ENCODE data around the gene FLNA.
"Not testable (repeated sequence)": the region's sequence is repeated elsewhere in the genome, so short reads cannot be mapped to it uniquely, and the experiment has no call there.

Gene FLNA

DNA sequence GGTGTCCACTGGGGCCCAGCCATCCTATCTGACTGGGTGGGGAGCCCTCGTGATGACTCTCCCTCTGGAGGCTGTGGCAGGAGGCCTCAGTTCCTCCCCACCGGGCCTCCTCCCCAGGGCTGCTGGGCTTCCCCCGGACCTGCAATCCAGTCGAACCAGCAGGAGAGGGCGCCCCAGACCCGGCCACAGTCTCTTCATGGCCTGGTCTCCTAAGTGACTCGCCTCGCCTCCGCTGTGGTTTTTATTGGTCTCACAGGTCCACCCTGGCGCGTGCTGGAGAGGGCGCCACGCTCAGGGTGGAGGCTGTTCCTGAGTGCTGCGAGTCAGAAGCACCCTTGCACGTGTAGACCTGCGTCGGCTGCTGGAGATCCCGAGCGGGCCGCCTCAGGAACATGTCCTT lies 30.8 kb downstream of the FLNA start:
- not testable (repeated sequence) for H3K36me3 ChIP-seq (ENCODE audit: control insufficient read depth, insufficient read depth, low read length, severe bottlenecking); H3K9ac ChIP-seq (ENCODE audit: low read length)

DNA sequence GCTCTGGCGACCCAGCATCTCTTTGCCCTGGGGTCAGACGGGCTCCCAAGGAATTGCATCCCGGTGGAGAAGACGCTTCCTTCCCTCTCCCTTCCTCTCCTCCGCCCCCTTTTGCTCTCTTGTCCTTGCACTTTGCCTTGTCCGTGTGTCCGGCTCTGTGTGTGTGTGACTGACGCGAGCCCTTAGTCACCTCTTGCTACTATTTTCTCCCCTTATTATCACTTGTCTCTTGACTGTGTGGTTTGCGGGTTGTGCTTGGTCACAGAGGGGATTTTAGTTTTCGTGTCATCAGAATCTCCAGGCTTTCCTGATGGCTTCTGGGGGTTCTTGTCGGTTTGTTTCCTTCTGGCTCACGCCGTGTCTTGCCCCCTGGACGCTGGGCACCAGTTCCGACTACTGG lies 31.4 kb downstream of the FLNA start:
- not testable (repeated sequence) for H3K4me1 ChIP-seq (ENCODE audit: control insufficient read depth, insufficient read depth, low read length); H3K27me3 ChIP-seq (replicated peaks; ENCODE audit: control insufficient read depth, insufficient read depth, low read length); H3K9ac ChIP-seq (ENCODE audit: low read length); DNase-seq (ENCODE audit: low read depth); H3K36me3 ChIP-seq (ENCODE audit: control insufficient read depth, insufficient read depth, low read length, severe bottlenecking); H3K9me3 ChIP-seq (ENCODE audit: control insufficient read depth, low read length); H3K4me3 ChIP-seq (ENCODE audit: low read length)

More for the DNA sequence above, 30.8 kb downstream of the FLNA start:
- DNase-seq (ENCODE audit: low read depth); H3K4me3 ChIP-seq (ENCODE audit: low read length); H3K9me3 ChIP-seq (ENCODE audit: control insufficient read depth, low read length); H3K27me3 ChIP-seq (replicated peaks; ENCODE audit: control insufficient read depth, insufficient read depth, low read length); H3K4me1 ChIP-seq (ENCODE audit: control insufficient read depth, insufficient read depth, low read length): not testable (repeated sequence)

- H3K36me3 ChIP-seq (ENCODE audit: control insufficient read depth, insufficient read depth, low read length, severe bottlenecking); H3K9ac ChIP-seq (ENCODE audit: low read length); H3K4me3 ChIP-seq (ENCODE audit: low read length); DNase-seq (ENCODE audit: low read depth); H3K27me3 ChIP-seq (replicated peaks; ENCODE audit: control insufficient read depth, insufficient read depth, low read length); H3K9me3 ChIP-seq (ENCODE audit: control insufficient read depth, low read length); H3K4me1 ChIP-seq (ENCODE audit: control insufficient read depth, insufficient read depth, low read length): not testable (repeated sequence)
Measured at GRCh38 chrX:154341399-154342298, 32.8 kb downstream of the FLNA start.

- Histone ChIP-seq H3K4me3 (ENCODE audit: low read length) (no peak overlapping the region), H3K4me1 (ENCODE audit: control insufficient read depth, insufficient read depth, low read length) (no peaks in the 10 kb centered on the region), H3K9me3 (ENCODE audit: control insufficient read depth, low read length) (no peaks in the 10 kb centered on the region), H3K27me3 (replicated peaks; ENCODE audit: control insufficient read depth, insufficient read depth, low read length) (peaks cover 29% of the 10 kb centered on the region), H3K36me3 (ENCODE audit: control insufficient read depth, insufficient read depth, low read length, severe bottlenecking) (no peaks in the 10 kb centered on the region), H3K9ac (ENCODE audit: low read length) (no peak overlapping the region)
- no peak for DNase-seq (ENCODE audit: low read depth)
Measured at GRCh38 chrX:154334496-154334895, 39.9 kb downstream of the FLNA start.

- Histone ChIP-seq H3K9ac (ENCODE audit: low read length) (no peak overlapping the region), H3K36me3 (ENCODE audit: control insufficient read depth, insufficient read depth, low read length, severe bottlenecking) (no peaks in the 10 kb centered on the region), H3K27me3 (replicated peaks; ENCODE audit: control insufficient read depth, insufficient read depth, low read length) (peaks cover 34% of the 10 kb centered on the region), H3K4me3 (ENCODE audit: low read length) (no peak overlapping the region), H3K9me3 (ENCODE audit: control insufficient read depth, low read length) (no peaks in the 10 kb centered on the region), H3K4me1 (ENCODE audit: control insufficient read depth, insufficient read depth, low read length) (no peaks in the 10 kb centered on the region)
- no peak for DNase-seq (ENCODE audit: low read depth)
Measured at GRCh38 chrX:154333837-154334271, 40.6 kb downstream of the FLNA start.

GRCh38 chrX:154333116-154333515 lies 41.3 kb downstream of the FLNA start:
- H3K27me3 ChIP-seq (replicated peaks; ENCODE audit: control insufficient read depth, insufficient read depth, low read length): peaks cover 34% of the 10 kb centered on the region
- H3K36me3 ChIP-seq (ENCODE audit: control insufficient read depth, insufficient read depth, low read length, severe bottlenecking): no peaks in the 10 kb centered on the region
- DNase-seq (ENCODE audit: low read depth): no peak
- no peaks in the 10 kb centered on the region for H3K4me1 ChIP-seq (ENCODE audit: control insufficient read depth, insufficient read depth, low read length)
- no peaks in the 10 kb centered on the region for H3K9me3 ChIP-seq (ENCODE audit: control insufficient read depth, low read length)
- no peak overlapping the region for H3K9ac ChIP-seq (ENCODE audit: low read length)
- H3K4me3 ChIP-seq (ENCODE audit: low read length): no peak overlapping the region

DNA sequence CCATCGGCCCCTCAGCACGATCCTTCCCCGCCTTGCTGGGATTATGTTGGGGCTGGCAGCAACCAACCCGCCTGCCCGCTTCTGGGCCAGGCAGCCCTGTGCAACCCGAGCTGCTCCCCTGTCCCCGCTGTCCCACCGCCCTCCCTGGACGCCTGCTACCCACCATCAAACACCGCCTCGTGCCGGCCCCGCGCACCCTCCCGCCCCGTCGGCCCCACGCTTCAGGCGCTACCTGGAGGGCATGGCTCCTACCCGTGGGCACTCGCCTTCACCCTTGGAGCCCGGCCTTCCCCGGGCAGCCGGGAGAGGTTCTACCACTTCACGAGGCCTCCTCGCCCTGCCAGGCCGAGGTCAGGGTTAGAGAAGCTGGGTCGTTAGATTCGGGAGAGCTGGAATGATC lies 41.9 kb downstream of the FLNA start:
- Histone ChIP-seq H3K9ac (ENCODE audit: low read length) (no peak overlapping the region), H3K27me3 (replicated peaks; ENCODE audit: control insufficient read depth, insufficient read depth, low read length) (peaks cover 39% of the 10 kb centered on the region), H3K9me3 (ENCODE audit: control insufficient read depth, low read length) (no peaks in the 10 kb centered on the region), H3K36me3 (ENCODE audit: control insufficient read depth, insufficient read depth, low read length, severe bottlenecking) (no peaks in the 10 kb centered on the region), H3K4me3 (ENCODE audit: low read length) (no peak overlapping the region), H3K4me1 (ENCODE audit: control insufficient read depth, insufficient read depth, low read length) (peaks cover 4% of the 10 kb centered on the region)
- DNase-seq (ENCODE audit: low read depth): no peak

GRCh38 chrX:154329294-154329693 lies 45.1 kb downstream of the FLNA start:
- H3K4me3 ChIP-seq (ENCODE audit: low read length): no peak overlapping the region
- no peak for DNase-seq (ENCODE audit: low read depth)
- H3K9me3 ChIP-seq (ENCODE audit: control insufficient read depth, low read length): no peaks in the 10 kb centered on the region
- no peaks in the 10 kb centered on the region for H3K36me3 ChIP-seq (ENCODE audit: control insufficient read depth, insufficient read depth, low read length, severe bottlenecking)
- no peak overlapping the region for H3K9ac ChIP-seq (ENCODE audit: low read length)
- peaks cover 12% of the 10 kb centered on the region for H3K4me1 ChIP-seq (ENCODE audit: control insufficient read depth, insufficient read depth, low read length)
- H3K27me3 ChIP-seq (replicated peaks; ENCODE audit: control insufficient read depth, insufficient read depth, low read length): peaks cover 58% of the 10 kb centered on the region

DNA sequence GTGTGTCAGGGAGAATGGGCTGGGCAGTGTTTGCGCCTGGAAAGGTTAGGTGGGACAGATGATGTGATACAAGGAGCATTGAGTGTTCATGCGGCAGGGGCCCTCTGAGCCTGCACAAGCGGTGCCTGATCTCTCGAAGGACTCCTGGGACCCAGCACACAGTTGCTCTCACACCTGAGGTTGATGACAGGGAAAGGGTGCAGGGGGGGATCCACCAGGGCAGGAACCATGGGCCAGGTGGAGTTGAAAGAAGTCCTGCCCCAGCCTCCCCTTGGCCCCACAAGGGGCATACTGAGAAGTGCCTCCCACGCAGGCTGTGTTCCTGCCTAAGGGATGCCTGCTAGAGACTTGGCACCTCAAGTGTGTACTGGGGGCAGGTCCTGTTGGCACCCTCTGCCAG lies 45.8 kb downstream of the FLNA start:
- DNase-seq (ENCODE audit: low read depth): no peak
- Histone ChIP-seq H3K4me1 (ENCODE audit: control insufficient read depth, insufficient read depth, low read length) (peaks cover 12% of the 10 kb centered on the region), H3K9ac (ENCODE audit: low read length) (no peak overlapping the region), H3K27me3 (replicated peaks; ENCODE audit: control insufficient read depth, insufficient read depth, low read length) (peaks cover 59% of the 10 kb centered on the region), H3K4me3 (ENCODE audit: low read length) (no peak overlapping the region), H3K36me3 (ENCODE audit: control insufficient read depth, insufficient read depth, low read length, severe bottlenecking) (no peaks in the 10 kb centered on the region), H3K9me3 (ENCODE audit: control insufficient read depth, low read length) (no peaks in the 10 kb centered on the region)

- H3K27me3 ChIP-seq (replicated peaks; ENCODE audit: control insufficient read depth, insufficient read depth, low read length): peaks cover 62% of the 10 kb centered on the region
- no peak overlapping the region for H3K4me3 ChIP-seq (ENCODE audit: low read length)
- no peaks in the 10 kb centered on the region for H3K9me3 ChIP-seq (ENCODE audit: control insufficient read depth, low read length)
- no peak overlapping the region for H3K9ac ChIP-seq (ENCODE audit: low read length)
- H3K36me3 ChIP-seq (ENCODE audit: control insufficient read depth, insufficient read depth, low read length, severe bottlenecking): no peaks in the 10 kb centered on the region
- peaks cover 12% of the 10 kb centered on the region for H3K4me1 ChIP-seq (ENCODE audit: control insufficient read depth, insufficient read depth, low read length)
- DNase-seq (ENCODE audit: low read depth): peak; percentile 52
Measured at GRCh38 chrX:154327038-154327820, 47.2 kb downstream of the FLNA start.

DNA sequence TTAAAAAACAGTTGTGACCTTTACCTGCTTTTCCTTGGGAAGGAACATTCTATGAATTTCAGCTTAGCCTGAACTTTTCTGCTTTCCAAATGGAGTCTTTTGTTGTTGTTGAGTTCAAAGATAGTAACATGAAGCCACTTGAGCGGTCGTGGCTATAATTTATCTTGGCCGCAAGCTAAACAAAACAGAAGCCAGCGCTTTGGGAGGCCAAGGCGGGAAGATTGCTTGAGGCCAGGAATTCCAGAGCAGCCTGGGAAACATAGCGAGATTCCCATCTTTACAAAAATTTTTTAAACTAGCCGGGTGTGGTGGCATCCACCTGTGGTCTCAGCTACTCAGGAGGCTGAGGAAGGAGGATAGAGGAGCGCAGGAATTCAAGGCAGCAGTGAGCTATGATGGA lies 48.9 kb downstream of the FLNA start:
- Histone ChIP-seq H3K4me1 (ENCODE audit: control insufficient read depth, insufficient read depth, low read length) (peaks cover 12% of the 10 kb centered on the region), H3K9ac (ENCODE audit: low read length) (no peak overlapping the region), H3K36me3 (ENCODE audit: control insufficient read depth, insufficient read depth, low read length, severe bottlenecking) (no peaks in the 10 kb centered on the region), H3K9me3 (ENCODE audit: control insufficient read depth, low read length) (no peaks in the 10 kb centered on the region), H3K4me3 (ENCODE audit: low read length) (no peak overlapping the region), H3K27me3 (replicated peaks; ENCODE audit: control insufficient read depth, insufficient read depth, low read length) (peaks cover 68% of the 10 kb centered on the region)
- peak; percentile 28 for DNase-seq (ENCODE audit: low read depth)
